ENCODE results near the gene ZNF662.

DNA sequence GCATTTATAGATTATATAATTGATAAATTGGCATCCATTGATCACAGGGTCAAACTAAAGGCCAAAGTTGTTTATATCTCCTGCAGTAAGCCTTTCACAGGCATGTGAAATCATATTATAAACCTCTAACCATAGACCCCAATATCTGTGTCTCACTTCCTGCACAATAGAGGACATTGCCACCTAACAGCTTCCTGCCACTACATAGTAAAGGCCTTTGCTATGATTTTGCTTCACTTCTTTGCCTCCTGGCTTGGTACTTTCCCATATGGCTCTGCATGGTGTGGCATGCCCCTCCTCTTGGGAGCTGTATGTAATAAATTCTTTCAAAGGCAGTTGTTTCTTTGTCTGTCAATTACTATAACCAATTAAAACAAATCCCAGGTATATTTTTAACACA, 20.4 kb downstream of the ZNF662 start:
- no peak for TF ChIP-seq ZNF445 (CRISPR knock-in tag; IDR thresholded peaks at IDR 0.05; ENCODE audit: low read depth)
- TF ChIP-seq STAG1 (CRISPR knock-in tag; IDR thresholded peaks at IDR 0.05; ENCODE audit: borderline replicate concordance): no peak
- TF ChIP-seq, protein P1, sequence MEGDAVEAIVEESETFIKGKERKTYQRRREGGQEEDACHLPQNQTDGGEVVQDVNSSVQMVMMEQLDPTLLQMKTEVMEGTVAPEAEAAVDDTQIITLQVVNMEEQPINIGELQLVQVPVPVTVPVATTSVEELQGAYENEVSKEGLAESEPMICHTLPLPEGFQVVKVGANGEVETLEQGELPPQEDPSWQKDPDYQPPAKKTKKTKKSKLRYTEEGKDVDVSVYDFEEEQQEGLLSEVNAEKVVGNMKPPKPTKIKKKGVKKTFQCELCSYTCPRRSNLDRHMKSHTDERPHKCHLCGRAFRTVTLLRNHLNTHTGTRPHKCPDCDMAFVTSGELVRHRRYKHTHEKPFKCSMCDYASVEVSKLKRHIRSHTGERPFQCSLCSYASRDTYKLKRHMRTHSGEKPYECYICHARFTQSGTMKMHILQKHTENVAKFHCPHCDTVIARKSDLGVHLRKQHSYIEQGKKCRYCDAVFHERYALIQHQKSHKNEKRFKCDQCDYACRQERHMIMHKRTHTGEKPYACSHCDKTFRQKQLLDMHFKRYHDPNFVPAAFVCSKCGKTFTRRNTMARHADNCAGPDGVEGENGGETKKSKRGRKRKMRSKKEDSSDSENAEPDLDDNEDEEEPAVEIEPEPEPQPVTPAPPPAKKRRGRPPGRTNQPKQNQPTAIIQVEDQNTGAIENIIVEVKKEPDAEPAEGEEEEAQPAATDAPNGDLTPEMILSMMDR (IDR thresholded peaks at IDR 0.05 in 2 of 3, conservative IDR thresholded peaks at IDR 0.05 in 1 of 3; ENCODE audit: insufficient read depth in 2 of 3, low read depth in 1 of 3, low read length in 3 of 3): no peak
- no peak for TF ChIP-seq NCOA2 (IDR thresholded peaks at IDR 0.05; ENCODE audit: partially characterized antibody in 2 of 2)

Measured in K562 (cell line).